PC-9 (cell line): ENCODE data around the gene PLPP3. TPM values are rescaled to one million over a fixed set of nuclear protein-coding genes. Genes with fewer than 3 reads are reported as not detected.

ENCODE experiments used
- BruUV-seq: library from RNA; stranded (reverse); fragments of 400-500 nt; replicated peaks from 2 replicates; lab custom pipeline; 2021; lab: Mats Ljungman, UMichigan
- CTCF ChIA-PET: fragments of 300-600 bp; sonication (Branson Sonifier 250); formaldehyde crosslinking; loops from one replicate; lab custom pipeline; 2022; ENCODE audit warnings: antibody characterized with exemption; lab: Charles Lee
- POLR2A ChIA-PET: fragments of 300-600 bp; sonication (Branson Sonifier 250); formaldehyde crosslinking; loops from one replicate; lab custom pipeline; 2022; ENCODE audit warnings: antibody characterized with exemption; ENCODE audit not compliant: unreplicated experiment; lab: Charles Lee
- DNase-seq, 2 experiments: peaks; one replicate each; pipeline versions ENCODE4 v3.0.0 to v3.0.0-alpha.2; 2015 to 2022; ENCODE audit warnings: mixed read lengths in 1 of 2
- H2AFZ ChIP-seq: fragments of 200-600 bp; sonication (generic); 2 replicates; pipeline ENCODE4 v1.8.1; 2017; ENCODE audit warnings: antibody characterized with exemption
- H3F3A ChIP-seq: fragments of 200-600 bp; sonication (generic); 2 replicates; pipeline ENCODE4 v1.8.1; 2017; ENCODE audit warnings: antibody characterized with exemption, mild to moderate bottlenecking, low read depth; ENCODE audit not compliant: insufficient read depth
- H3K27ac ChIP-seq: fragments of 200-600 bp; sonication (generic); 2 replicates; pipeline ENCODE4 v1.6.1; 2016; ENCODE audit warnings: mixed run types
- H3K27me3 ChIP-seq: fragments of 200-600 bp; sonication (generic); 2 replicates; pipeline ENCODE4 v1.6.1; 2016; ENCODE audit warnings: low read depth, mixed run types; ENCODE audit not compliant: insufficient read depth
- H3K36me3 ChIP-seq: fragments of 200-600 bp; sonication (generic); 2 replicates; pipeline ENCODE4 v1.6.1; 2016; ENCODE audit warnings: low read depth, mixed run types
- H3K4me1 ChIP-seq: fragments of 200-600 bp; sonication (generic); replicated peaks from 2 replicates; pipeline ENCODE4 v1.6.1; 2016; ENCODE audit warnings: mixed run types; ENCODE audit not compliant: insufficient read depth
- H3K4me2 ChIP-seq: fragments of 200-600 bp; sonication (generic); 2 replicates; pipeline ENCODE4 v1.6.1; 2017; ENCODE audit warnings: mixed run types
- H3K4me3 ChIP-seq: fragments of 200-600 bp; sonication (generic); 2 replicates; pipeline ENCODE4 v1.6.1; 2016; ENCODE audit warnings: mixed run types
- H3K79me2 ChIP-seq: fragments of 200-600 bp; sonication (generic); 2 replicates; pipeline ENCODE4 v1.6.1; 2017; ENCODE audit warnings: low read depth, mixed run types
- H3K9me2 ChIP-seq: fragments of 200-600 bp; sonication (generic); 2 replicates; pipeline ENCODE4 v1.8.1; 2017; ENCODE audit warnings: mild to moderate bottlenecking; ENCODE audit not compliant: insufficient read depth
- H3K9me3 ChIP-seq: fragments of 200-600 bp; sonication (generic); 2 replicates; pipeline ENCODE4 v1.8.1; 2016; ENCODE audit warnings: low read depth; ENCODE audit not compliant: insufficient read depth
- H4K20me1 ChIP-seq: fragments of 200-600 bp; sonication (generic); 2 replicates; pipeline ENCODE4 v1.8.1; 2017; ENCODE audit not compliant: insufficient read depth
- EZH2 ChIP-seq: fragments of 200-600 bp; sonication (generic); IDR thresholded peaks from 2 replicates; pipeline ENCODE4 v1.8.0; 2017; ENCODE audit warnings: antibody characterized with exemption, low read depth
- intact Hi-C: fragments of 100-400 bp; cut with micrococcal nuclease; formaldehyde crosslinking; loops from one replicate; pipeline ENCODE4 v1.10.0; 2022; ENCODE audit not compliant: unreplicated experiment
- total RNA-seq: library from RNA; stranded (reverse); gene quantifications from 2 replicates; pipeline ENCODE4 v1.2.3, GENCODE V29; 2021
- TF ChIP-seq, protein P1 (sequence below): fragments of 200-600 bp; sonication (generic); conservative IDR thresholded peaks from 2 replicates; pipeline ENCODE4 v1.6.1; 2017; ENCODE audit warnings: mixed run types, antibody characterized with exemption, mild to moderate bottlenecking, moderate library complexity

The PLPP3 gene
- total RNA-seq, 1 experiment from 2014 or later: 22.4 TPM

DNA sequence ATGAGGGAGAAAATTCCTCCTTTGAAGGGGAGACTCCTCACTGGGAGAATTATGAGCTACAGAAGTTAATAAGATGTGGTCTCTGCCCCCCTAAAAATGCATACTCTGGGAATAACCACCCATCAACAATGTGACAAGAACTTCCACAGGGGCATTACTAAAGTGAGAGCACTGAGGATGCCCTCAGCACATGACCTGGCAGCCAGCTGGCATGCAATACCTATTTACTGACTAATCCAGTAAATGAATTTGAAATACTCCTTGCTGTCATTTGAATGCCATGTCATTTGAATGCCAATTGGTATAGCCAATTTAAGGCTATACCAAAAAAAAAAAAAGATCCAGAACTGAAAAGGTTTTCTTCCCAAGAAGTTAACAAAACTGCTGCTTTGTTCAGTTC is 30.8 kb downstream of the PLPP3 start:
- peaks cover 13% of the 10 kb centered on the region for H4K20me1 ChIP-seq
- ChIA-PET CTCF (no interaction called here), POLR2A (no interaction called here)

DNA sequence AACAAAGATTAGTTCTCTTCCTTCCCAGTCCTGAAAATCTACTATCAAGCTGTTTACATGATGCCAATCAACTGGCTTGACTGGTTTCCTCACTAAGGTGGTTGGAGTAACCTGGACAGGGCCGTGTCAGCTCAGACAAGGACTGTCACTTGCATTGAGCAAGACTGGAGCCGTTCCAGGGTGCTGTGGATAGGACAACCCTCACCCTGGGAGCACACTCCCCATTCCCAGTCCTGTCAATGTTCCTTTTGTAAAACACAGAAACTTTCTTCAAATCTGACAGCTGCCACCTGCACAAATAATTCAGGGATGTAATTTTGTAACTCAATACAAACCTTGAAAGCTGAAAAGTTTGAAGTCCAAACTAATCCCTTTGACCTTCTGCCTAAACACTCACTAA is 31.4 kb downstream of the PLPP3 start:
- H3K4me2 ChIP-seq: peak overlapping the region; percentile 55
- no peaks in the 10 kb centered on the region for H3K9me2 ChIP-seq
- H3K9me3 ChIP-seq: no peaks in the 10 kb centered on the region
- no peak overlapping the region for H3K4me3 ChIP-seq
- peak; percentile 62 to 83 for DNase-seq
- intact Hi-C loops: loop anchor here (1.0 to 2.0 kb wide), 2 partner anchors 23 to 31 kb away; no protein-coding TSS in a partner anchor
- no peaks in the 10 kb centered on the region for H3K27me3 ChIP-seq
- H4K20me1 ChIP-seq: peaks cover 13% of the 10 kb centered on the region
- H3F3A ChIP-seq: peaks cover 20% of the 10 kb centered on the region
- BruUV-seq: no TSS peak
- peak overlapping the region; percentile 54 for H3K27ac ChIP-seq
- H3K79me2 ChIP-seq: peaks cover 69% of the 10 kb centered on the region
- peaks cover 25% of the 10 kb centered on the region for H3K4me1 ChIP-seq
- no peak overlapping the region for H2AFZ ChIP-seq
- TF ChIP-seq EZH2: no peak
- TF ChIP-seq, protein P1, sequence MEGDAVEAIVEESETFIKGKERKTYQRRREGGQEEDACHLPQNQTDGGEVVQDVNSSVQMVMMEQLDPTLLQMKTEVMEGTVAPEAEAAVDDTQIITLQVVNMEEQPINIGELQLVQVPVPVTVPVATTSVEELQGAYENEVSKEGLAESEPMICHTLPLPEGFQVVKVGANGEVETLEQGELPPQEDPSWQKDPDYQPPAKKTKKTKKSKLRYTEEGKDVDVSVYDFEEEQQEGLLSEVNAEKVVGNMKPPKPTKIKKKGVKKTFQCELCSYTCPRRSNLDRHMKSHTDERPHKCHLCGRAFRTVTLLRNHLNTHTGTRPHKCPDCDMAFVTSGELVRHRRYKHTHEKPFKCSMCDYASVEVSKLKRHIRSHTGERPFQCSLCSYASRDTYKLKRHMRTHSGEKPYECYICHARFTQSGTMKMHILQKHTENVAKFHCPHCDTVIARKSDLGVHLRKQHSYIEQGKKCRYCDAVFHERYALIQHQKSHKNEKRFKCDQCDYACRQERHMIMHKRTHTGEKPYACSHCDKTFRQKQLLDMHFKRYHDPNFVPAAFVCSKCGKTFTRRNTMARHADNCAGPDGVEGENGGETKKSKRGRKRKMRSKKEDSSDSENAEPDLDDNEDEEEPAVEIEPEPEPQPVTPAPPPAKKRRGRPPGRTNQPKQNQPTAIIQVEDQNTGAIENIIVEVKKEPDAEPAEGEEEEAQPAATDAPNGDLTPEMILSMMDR: no peak
- peaks cover 9% of the 10 kb centered on the region; the same call in 1 of the 2 replicates for H3K36me3 ChIP-seq
- CTCF ChIA-PET: interaction anchor here (0.6 to 1.8 kb wide), 2 partner anchors 29 to 77 kb away, joined by 4 to 5 read pairs; no protein-coding TSS in a partner anchor
- POLR2A ChIA-PET: interaction anchor here (0.7 kb wide), 1 partner anchor 260 kb away, joined by 4 read pairs; no protein-coding TSS in a partner anchor

More for the DNA sequence above, 30.8 kb downstream of the PLPP3 start:
- H3K4me1 ChIP-seq: peaks cover 31% of the 10 kb centered on the region
- no peaks in the 10 kb centered on the region for H3K27me3 ChIP-seq
- peak overlapping the region; percentile 54; the same call in 1 of the 2 replicates for H3K27ac ChIP-seq
- H3K79me2 ChIP-seq: peaks cover 69% of the 10 kb centered on the region
- no peaks in the 10 kb centered on the region for H3K9me3 ChIP-seq
- TF ChIP-seq EZH2: no peak
- TF ChIP-seq, protein P1: no peak
- no peaks in the 10 kb centered on the region for H3K9me2 ChIP-seq
- DNase-seq: peak in 1 of 2 experiments; percentile 46
- H3F3A ChIP-seq: peaks cover 23% of the 10 kb centered on the region
- intact Hi-C loops: loop anchor here (1.0 to 2.0 kb wide), 2 partner anchors 22 to 31 kb away; no protein-coding TSS in a partner anchor
- no peak overlapping the region for H3K4me3 ChIP-seq
- peak overlapping the region; percentile 55 for H3K4me2 ChIP-seq
- H3K36me3 ChIP-seq: peaks cover 4% of the 10 kb centered on the region; the same call in 1 of the 2 replicates
- BruUV-seq: no TSS peak
- no peak overlapping the region for H2AFZ ChIP-seq

DNA sequence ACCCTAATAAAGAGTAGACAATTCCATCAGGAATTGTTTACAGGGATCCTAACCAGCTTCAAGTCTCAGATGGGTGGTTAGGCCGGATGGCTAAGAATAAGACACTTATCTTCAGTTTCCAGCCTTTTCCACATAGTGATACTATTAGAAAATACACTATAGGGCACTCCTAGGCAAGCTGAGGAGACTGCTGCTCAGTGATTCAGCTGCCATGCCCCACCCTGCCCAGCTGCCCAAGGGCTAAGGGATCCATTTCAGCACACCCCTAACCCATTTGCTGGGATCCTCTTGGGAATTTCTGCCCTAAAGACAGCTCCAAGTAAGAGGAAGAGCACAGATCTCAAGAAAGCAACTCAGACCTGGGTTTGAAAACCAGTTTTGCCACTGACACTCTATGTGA is 31.9 kb downstream of the PLPP3 start:
- no peaks in the 10 kb centered on the region for H3K27me3 ChIP-seq
- peaks cover 25% of the 10 kb centered on the region for H3K4me1 ChIP-seq
- no peak for TF ChIP-seq EZH2
- TF ChIP-seq, protein P1: no peak
- H2AFZ ChIP-seq: no peak overlapping the region
- peaks cover 13% of the 10 kb centered on the region for H4K20me1 ChIP-seq
- intact Hi-C loops: no loop called here
- no peak for DNase-seq
- ChIA-PET CTCF (interaction anchor here (0.6 to 1.8 kb wide), 2 partner anchors 29 to 77 kb away, joined by 4 to 5 read pairs; no protein-coding TSS in a partner anchor), POLR2A (interaction anchor here (0.6 to 0.7 kb wide), 2 partner anchors 234 to 260 kb away, joined by 4 to 5 read pairs; no protein-coding TSS in a partner anchor)
- peak overlapping the region; percentile 54 for H3K27ac ChIP-seq
- no TSS peak for BruUV-seq
- peak overlapping the region; percentile 55 for H3K4me2 ChIP-seq
- peaks cover 9% of the 10 kb centered on the region; the same call in 1 of the 2 replicates for H3K36me3 ChIP-seq
- no peak overlapping the region for H3K4me3 ChIP-seq
- no peaks in the 10 kb centered on the region for H3K9me3 ChIP-seq
- H3K9me2 ChIP-seq: no peaks in the 10 kb centered on the region
- H3K79me2 ChIP-seq: peaks cover 69% of the 10 kb centered on the region
- H3F3A ChIP-seq: peaks cover 20% of the 10 kb centered on the region
